OCI-LY7 (cell line): Measurements from ENCODE around the gene SGO1. TPM values are rescaled to one million over a fixed set of nuclear protein-coding genes. Genes with fewer than 3 reads are reported as not detected.
A peak's percentile ranks its signal among the peaks of the same experiment; 100 is the strongest.

Source experiments
- Bru-seq: library from RNA; stranded (reverse); fragments of 400-500 nt; gene quantifications from one replicate; lab custom pipeline; 2021; lab: Mats Ljungman, UMichigan
- BruChase-seq, 2 experiments: library from RNA; stranded (reverse); fragments of 400-500 nt; gene quantifications; one replicate each; lab custom pipeline; 2021; lab: Mats Ljungman, UMichigan
- BruUV-seq: library from RNA; stranded (reverse); fragments of 400-500 nt; replicated peaks from 2 replicates; lab custom pipeline; 2021; lab: Mats Ljungman, UMichigan
- CTCF ChIA-PET: fragments of 300-600 bp; sonication (Branson Sonifier 250); formaldehyde crosslinking; loops from one replicate; lab custom pipeline; 2022; ENCODE audit warnings: antibody characterized with exemption; ENCODE audit not compliant: unreplicated experiment; lab: Charles Lee
- POLR2A ChIA-PET: fragments of 300-600 bp; sonication (Branson Sonifier 250); formaldehyde crosslinking; loops from one replicate; lab custom pipeline; 2022; ENCODE audit warnings: antibody characterized with exemption; lab: Charles Lee
- DNase-seq: peaks from one replicate; pipeline ENCODE4 v3.0.0-alpha.2; 2015; ENCODE audit warnings: low spot score
- H2AFZ ChIP-seq: fragments of 200-600 bp; sonication (generic), shearing (Covaris generic); 2 replicates; pipeline ENCODE4 v1.6.1; 2014; ENCODE audit warnings: mild to moderate bottlenecking, antibody characterized with exemption, low read length, moderate library complexity
- H3K27ac ChIP-seq: fragments of 200-600 bp; sonication (generic); 2 replicates; pipeline ENCODE4 v1.5.1; 2014; ENCODE audit warnings: mixed run types, low read depth, mild to moderate bottlenecking, moderate library complexity, low read length, inconsistent platforms; ENCODE audit not compliant: poor library complexity, severe bottlenecking
- H3K36me3 ChIP-seq: fragments of 200-600 bp; sonication (generic); 2 replicates; pipeline ENCODE4 v1.6.1; 2014; ENCODE audit warnings: mild to moderate bottlenecking, antibody characterized with exemption, low read length, moderate library complexity, mixed read lengths; ENCODE audit not compliant: insufficient read depth
- H3K4me1 ChIP-seq: fragments of 200-600 bp; sonication (generic); 2 replicates; pipeline ENCODE4 v1.5.1; 2014; ENCODE audit warnings: mild to moderate bottlenecking, low read length; ENCODE audit not compliant: insufficient read depth, poor library complexity, severe bottlenecking
- H3K4me2 ChIP-seq: fragments of 200-600 bp; sonication (generic); 2 replicates; pipeline ENCODE4 v1.6.1; 2014; ENCODE audit warnings: mild to moderate bottlenecking, low read length
- H3K4me3 ChIP-seq: fragments of 200-600 bp; sonication (generic); 2 replicates; pipeline ENCODE4 v1.5.1; 2014; ENCODE audit warnings: mild to moderate bottlenecking, low read depth, low read length; ENCODE audit not compliant: poor library complexity, severe bottlenecking
- H3K79me2 ChIP-seq: fragments of 200-600 bp; sonication (generic); 2 replicates; pipeline ENCODE4 v1.6.1; 2016; ENCODE audit warnings: low read depth, mild to moderate bottlenecking, low read length, moderate library complexity, mixed read lengths; ENCODE audit not compliant: insufficient read depth
- H3K9me2 ChIP-seq: fragments of 200-600 bp; sonication (generic); 2 replicates; pipeline ENCODE4 v1.6.1; 2016; ENCODE audit warnings: mild to moderate bottlenecking, low read length, mixed read lengths; ENCODE audit not compliant: insufficient read depth
- H3K9me3 ChIP-seq: fragments of 200-600 bp; sonication (generic); 2 replicates; pipeline ENCODE4 v1.6.1; 2014; ENCODE audit warnings: mild to moderate bottlenecking, mixed run types, low read length, mixed read lengths
- H4K20me1 ChIP-seq: fragments of 200-600 bp; sonication (generic); 2 replicates; pipeline ENCODE4 v1.6.1; 2014; ENCODE audit warnings: mild to moderate bottlenecking, antibody characterized with exemption, low read length, moderate library complexity, mixed read lengths; ENCODE audit not compliant: insufficient read depth
- CTCF ChIP-seq: fragments of 200-600 bp; sonication (generic); conservative IDR thresholded peaks from 2 replicates; pipeline ENCODE4 v1.5.1; 2014; ENCODE audit warnings: mild to moderate bottlenecking, antibody characterized with exemption, low read length, moderate library complexity, mixed read lengths
- EZH2phosphoT487 ChIP-seq: fragments of 200-600 bp; sonication (generic); IDR thresholded peaks from 2 replicates; pipeline ENCODE4 v1.6.1; 2018; ENCODE audit warnings: low read depth, borderline replicate concordance, mild to moderate bottlenecking, mixed run types, antibody characterized with exemption, low read length, moderate library complexity, mixed read lengths
- intact Hi-C: fragments of 100-400 bp; cut with micrococcal nuclease; formaldehyde crosslinking; loops from one replicate; pipeline ENCODE4 v1.10.0; 2022; ENCODE audit not compliant: unreplicated experiment
- long read RNA-seq: library from polyadenylated mRNA; stranded (forward); transcript quantifications from one replicate; pipeline ENCODE4 v2.0.0, GENCODE V29; 2022
- total RNA-seq, 2 experiments: library from RNA; depleted of rRNA in 1 of 2; stranded (reverse); fragments of >200 nt in 1 of 2; shearing (Covaris generic) in 1 of 2; gene quantifications; 2 replicates each; pipeline ENCODE4 v1.2.3, GENCODE V29; 2014 to 2022

Gene SGO1
- total RNA-seq (2014; rRNA removed; shearing (Covaris generic)) (21.4 and 27.6 TPM in 2 replicates), total RNA-seq (2022) (38.8 and 42.1 TPM in 2 replicates), Bru-seq, nascent RNA (percentile 93 among the genes with signal in this experiment), BruChase-seq, experiment 1, labeled RNA remaining after a 6-hour chase (percentile 88 among the genes with signal in this experiment), BruChase-seq, experiment 2, labeled RNA remaining after a 2-hour chase (percentile 95 among the genes with signal in this experiment)
- long read RNA-seq, transcript SGO1-203 (8 exons, 2,587 nt): major isoform, 24 of 106 reads
- long read RNA-seq, transcript SGO1-209 (7 exons, 2,266 nt): minor isoform, 11 of 106 reads
- long read RNA-seq, transcript SGO1-204 (8 exons, 1,075 nt): minor isoform, 7 of 106 reads
- long read RNA-seq, transcript SGO1-208 (8 exons, 1,187 nt): minor isoform, 9 of 106 reads
- long read RNA-seq, partial matches to known transcripts: 33 of 106 reads
- long read RNA-seq, other reads (novel, unspliced or antisense): 11 of 106 reads

GRCh38 chr3:20185679-20186599 is at the start of gene SGO1:
Gene SGO1, minus strand, starts transcription at chr3:20186206. Its CDS starts 2,179 bp downstream, at chr3:20184027.
- Histone ChIP-seq H3K9me3 (no peaks in the 10 kb centered on the region), H2AFZ (peak within 1 kb of the TSS; percentile 88), H3K79me2 (peaks cover 33% of the 10 kb centered on the region), H3K4me1 (peaks cover 21% of the 10 kb centered on the region), H4K20me1 (no peaks in the 10 kb centered on the region; the same call in 1 of the 2 replicates), H3K4me2 (peak within 1 kb of the TSS; percentile 90), H3K9me2 (no peaks in the 10 kb centered on the region), H3K4me3 (peak within 1 kb of the TSS; percentile 87), H3K36me3 (peaks cover 29% of the 10 kb centered on the region), H3K27ac (peak within 1 kb of the TSS; percentile 93)
- no peak for TF ChIP-seq EZH2phosphoT487
- 0 out of 2 replicates have a peak, but pooled peaks have one; percentile 23 for TF ChIP-seq CTCF
- intact Hi-C loops: loop anchor here (1.0 to 10.0 kb wide), 6 partner anchors 147 to 1441 kb away; partner anchors contain the start of genes KCNH8 and RAB5A
- ChIA-PET POLR2A (interaction anchor here (0.6 to 4.2 kb wide), 28 partner anchors 8 to 947 kb away, joined by 3 to 29 read pairs (median 5); partner anchors contain the start of gene KAT2B), CTCF (interaction anchor here (1.0 kb wide), 1 partner anchor 22 kb away, joined by 3 read pairs; no protein-coding TSS in a partner anchor)
- TSS peak; percentile 78 for BruUV-seq
- peak; percentile 99 for DNase-seq

GRCh38 chr3:20235796-20236195 is 49.8 kb upstream of the SGO1 start:
- CTCF ChIA-PET: no interaction called here

More at GRCh38 chr3:20235796-20236195, 49.8 kb upstream of the SGO1 start:
- no peak overlapping the region for H3K27ac ChIP-seq
- no peaks in the 10 kb centered on the region for H4K20me1 ChIP-seq
- no peaks in the 10 kb centered on the region for H3K36me3 ChIP-seq
- intact Hi-C loops: no loop called here
- POLR2A ChIA-PET: interaction anchor here (0.8 kb wide), 1 partner anchor 10 kb away, joined by 3 read pairs; no protein-coding TSS in a partner anchor
- no peaks in the 10 kb centered on the region for H3K4me1 ChIP-seq
- H2AFZ ChIP-seq: no peak overlapping the region
- no peaks in the 10 kb centered on the region for H3K9me2 ChIP-seq
- DNase-seq: no peak
- H3K4me3 ChIP-seq: no peak overlapping the region
- H3K9me3 ChIP-seq: no peaks in the 10 kb centered on the region
- BruUV-seq: no TSS peak
- H3K79me2 ChIP-seq: no peaks in the 10 kb centered on the region
- no peak for TF ChIP-seq EZH2phosphoT487
- TF ChIP-seq CTCF: no peak
- H3K4me2 ChIP-seq: no peak overlapping the region
